ENCODE results near the gene MYL1. TPM values are rescaled to one million over a fixed set of nuclear protein-coding genes. Genes with fewer than 3 reads are reported as not detected.

The MYL1 gene
- total and polyA plus RNA-seq, 2 donors (not counting 1 experiment from before 2014, with no cell fraction given) = not detected

DNA sequence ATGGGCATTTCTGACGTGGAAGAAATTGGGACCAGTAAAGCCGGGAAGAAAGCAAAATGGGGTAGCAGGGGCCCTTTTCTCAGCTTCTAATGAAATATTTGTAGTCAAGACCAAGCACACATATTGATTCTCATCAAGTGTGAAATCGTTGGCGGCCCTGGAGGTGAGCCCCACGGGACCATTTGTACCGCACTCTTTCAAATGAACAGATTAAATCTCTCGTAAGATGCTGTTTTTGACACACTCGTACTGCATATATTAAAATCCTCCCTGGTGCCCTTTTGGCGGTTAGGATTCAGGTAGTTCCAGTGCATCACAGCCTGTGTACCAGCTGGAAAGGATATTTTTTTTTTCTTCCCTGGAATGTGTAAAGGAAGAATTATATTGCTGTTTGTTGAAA lies 9.9 kb upstream of the MYL1 start:
- H3K79me2 ChIP-seq (ENCODE audit: control insufficient read depth, insufficient read depth, low read length) = no peaks in the 10 kb centered on the region
- H3K27me3 ChIP-seq (ENCODE audit: control insufficient read depth, insufficient read depth, low read length) = no peaks in the 10 kb centered on the region
- H3K4me2 ChIP-seq (ENCODE audit: extremely low read depth, insufficient read depth, low read length) = no peak overlapping the region
- no peak overlapping the region for H3K27ac ChIP-seq (ENCODE audit: insufficient read depth, low read length)
- H3K36me3 ChIP-seq (ENCODE audit: control insufficient read depth, insufficient read depth, low read length) = no peaks in the 10 kb centered on the region
- DNase-seq (ENCODE audit: low read depth in 2 of 2) = no peak
- no peaks in the 10 kb centered on the region for H4K20me1 ChIP-seq (ENCODE audit: control insufficient read depth, extremely low read depth, insufficient read depth, low read length)
- H3K9me3 ChIP-seq (ENCODE audit: control insufficient read depth, insufficient read depth, low read depth, low read length) = no peaks in the 10 kb centered on the region
- H3K4me3 ChIP-seq (replicated peaks in 1 of 4; ENCODE audit: control extremely low read depth in 1 of 4, insufficient read depth in 1 of 4, low read depth in 3 of 4, low read length in 4 of 4) = no peak overlapping the region
- TF ChIP-seq, protein P1, sequence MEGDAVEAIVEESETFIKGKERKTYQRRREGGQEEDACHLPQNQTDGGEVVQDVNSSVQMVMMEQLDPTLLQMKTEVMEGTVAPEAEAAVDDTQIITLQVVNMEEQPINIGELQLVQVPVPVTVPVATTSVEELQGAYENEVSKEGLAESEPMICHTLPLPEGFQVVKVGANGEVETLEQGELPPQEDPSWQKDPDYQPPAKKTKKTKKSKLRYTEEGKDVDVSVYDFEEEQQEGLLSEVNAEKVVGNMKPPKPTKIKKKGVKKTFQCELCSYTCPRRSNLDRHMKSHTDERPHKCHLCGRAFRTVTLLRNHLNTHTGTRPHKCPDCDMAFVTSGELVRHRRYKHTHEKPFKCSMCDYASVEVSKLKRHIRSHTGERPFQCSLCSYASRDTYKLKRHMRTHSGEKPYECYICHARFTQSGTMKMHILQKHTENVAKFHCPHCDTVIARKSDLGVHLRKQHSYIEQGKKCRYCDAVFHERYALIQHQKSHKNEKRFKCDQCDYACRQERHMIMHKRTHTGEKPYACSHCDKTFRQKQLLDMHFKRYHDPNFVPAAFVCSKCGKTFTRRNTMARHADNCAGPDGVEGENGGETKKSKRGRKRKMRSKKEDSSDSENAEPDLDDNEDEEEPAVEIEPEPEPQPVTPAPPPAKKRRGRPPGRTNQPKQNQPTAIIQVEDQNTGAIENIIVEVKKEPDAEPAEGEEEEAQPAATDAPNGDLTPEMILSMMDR (conservative IDR thresholded peaks at IDR 0.05 in 1 of 2, IDR thresholded peaks at IDR 0.05 in 1 of 2; ENCODE audit: low read depth in 1 of 2, low read length in 2 of 2) = no peak
- no peak for TF ChIP-seq EZH2 (IDR thresholded peaks at IDR 0.05; ENCODE audit: low read length, missing control alignments)
- no peaks in the 10 kb centered on the region for H3K4me1 ChIP-seq (ENCODE audit: control insufficient read depth, extremely low read depth, insufficient read depth, low read length)
- no peak overlapping the region for H3K9ac ChIP-seq (ENCODE audit: insufficient read depth, low read length)
- no peak overlapping the region for H2AFZ ChIP-seq (ENCODE audit: low read length)

DNA sequence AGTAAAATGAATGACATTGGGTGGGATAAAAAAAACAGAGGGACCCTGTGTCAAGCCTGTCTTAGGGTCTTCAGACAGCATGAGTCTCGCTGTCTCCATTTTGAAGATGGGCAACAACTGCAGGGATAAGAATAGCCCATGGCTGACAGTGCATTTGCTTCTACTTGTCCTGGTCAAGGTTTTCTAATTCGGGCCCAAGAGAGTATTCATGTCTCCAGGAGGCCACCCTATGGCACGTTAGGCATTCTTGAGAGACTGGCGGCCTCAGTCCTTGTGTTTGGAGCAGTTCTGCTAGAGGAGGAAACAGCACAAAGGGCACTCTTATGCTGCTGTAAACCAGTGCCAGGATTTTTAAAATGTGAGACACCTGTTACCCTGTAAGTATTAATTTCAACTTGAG lies 9.5 kb upstream of the MYL1 start:
- no peaks in the 10 kb centered on the region for H3K79me2 ChIP-seq (ENCODE audit: control insufficient read depth, insufficient read depth, low read length)
- no peaks in the 10 kb centered on the region for H3K9me3 ChIP-seq (ENCODE audit: control insufficient read depth, insufficient read depth, low read depth, low read length)
- no peaks in the 10 kb centered on the region for H3K4me1 ChIP-seq (ENCODE audit: control insufficient read depth, extremely low read depth, insufficient read depth, low read length)
- no peak overlapping the region for H3K4me2 ChIP-seq (ENCODE audit: extremely low read depth, insufficient read depth, low read length)
- no peaks in the 10 kb centered on the region for H4K20me1 ChIP-seq (ENCODE audit: control insufficient read depth, extremely low read depth, insufficient read depth, low read length)
- no peak overlapping the region for H3K9ac ChIP-seq (ENCODE audit: insufficient read depth, low read length)
- no peak for DNase-seq (ENCODE audit: low read depth in 2 of 2)
- no peaks in the 10 kb centered on the region for H3K27me3 ChIP-seq (ENCODE audit: control insufficient read depth, insufficient read depth, low read length)
- no peak overlapping the region for H2AFZ ChIP-seq (ENCODE audit: low read length)
- H3K36me3 ChIP-seq (ENCODE audit: control insufficient read depth, insufficient read depth, low read length) = no peaks in the 10 kb centered on the region
- H3K27ac ChIP-seq (ENCODE audit: insufficient read depth, low read length) = no peak overlapping the region
- TF ChIP-seq EZH2 (IDR thresholded peaks at IDR 0.05; ENCODE audit: low read length, missing control alignments) = no peak
- TF ChIP-seq, protein P1 (conservative IDR thresholded peaks at IDR 0.05 in 1 of 2, IDR thresholded peaks at IDR 0.05 in 1 of 2; ENCODE audit: low read depth in 1 of 2, low read length in 2 of 2) = no peak
- no peak overlapping the region for H3K4me3 ChIP-seq (replicated peaks in 1 of 4; ENCODE audit: control extremely low read depth in 1 of 4, insufficient read depth in 1 of 4, low read depth in 3 of 4, low read length in 4 of 4)

DNA sequence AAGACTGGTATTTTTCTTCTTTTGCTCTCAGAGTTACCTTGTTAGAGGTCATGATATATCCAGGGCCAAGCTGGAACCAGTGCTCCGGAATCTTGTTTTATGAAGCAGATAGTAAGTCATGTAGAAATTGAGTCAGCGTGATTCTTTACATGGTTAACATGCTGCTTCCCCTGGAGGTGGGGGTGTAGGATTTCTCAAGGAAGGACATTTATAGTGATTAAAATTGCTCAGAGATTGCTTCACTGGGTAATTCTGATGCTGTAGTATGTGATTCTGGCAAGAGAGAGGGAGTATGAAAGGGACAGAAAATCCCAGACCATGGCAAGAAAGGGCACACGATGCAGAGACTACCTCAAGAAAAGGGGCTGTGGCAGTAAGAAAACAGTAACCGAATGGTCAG lies 8.0 kb upstream of the MYL1 start:
- no peak for DNase-seq (ENCODE audit: low read depth in 2 of 2)
- H3K79me2 ChIP-seq (ENCODE audit: control insufficient read depth, insufficient read depth, low read length) = no peaks in the 10 kb centered on the region
- H3K36me3 ChIP-seq (ENCODE audit: control insufficient read depth, insufficient read depth, low read length) = no peaks in the 10 kb centered on the region
- no peak overlapping the region for H3K4me2 ChIP-seq (ENCODE audit: extremely low read depth, insufficient read depth, low read length)
- TF ChIP-seq EZH2 (IDR thresholded peaks at IDR 0.05; ENCODE audit: low read length, missing control alignments) = no peak
- TF ChIP-seq, protein P1 (conservative IDR thresholded peaks at IDR 0.05 in 1 of 2, IDR thresholded peaks at IDR 0.05 in 1 of 2; ENCODE audit: low read depth in 1 of 2, low read length in 2 of 2) = no peak
- no peak overlapping the region for H2AFZ ChIP-seq (ENCODE audit: low read length)
- H3K9ac ChIP-seq (ENCODE audit: insufficient read depth, low read length) = no peak overlapping the region
- H3K27ac ChIP-seq (ENCODE audit: insufficient read depth, low read length) = no peak overlapping the region
- H3K4me1 ChIP-seq (ENCODE audit: control insufficient read depth, extremely low read depth, insufficient read depth, low read length) = no peaks in the 10 kb centered on the region
- no peaks in the 10 kb centered on the region for H4K20me1 ChIP-seq (ENCODE audit: control insufficient read depth, extremely low read depth, insufficient read depth, low read length)
- H3K9me3 ChIP-seq (ENCODE audit: control insufficient read depth, insufficient read depth, low read depth, low read length) = no peaks in the 10 kb centered on the region
- no peak overlapping the region for H3K4me3 ChIP-seq (replicated peaks in 1 of 4; ENCODE audit: control extremely low read depth in 1 of 4, insufficient read depth in 1 of 4, low read depth in 3 of 4, low read length in 4 of 4)
- H3K27me3 ChIP-seq (ENCODE audit: control insufficient read depth, insufficient read depth, low read length) = no peaks in the 10 kb centered on the region

All from fibroblast of lung (primary cell).